Skeletal muscle satellite cell (primary cell): ENCODE data around the gene FOXJ1.
A peak's percentile ranks its signal among the peaks of the same experiment; 100 is the strongest.

Experiments
- H3K27me3 ChIP-seq: 2 replicates; pipeline ENCODE4 v1.7.0; 2013; ENCODE audit warnings: low read length; ENCODE audit not compliant: control insufficient read depth, insufficient read depth
- H3K36me3 ChIP-seq: 2 replicates; pipeline ENCODE4 v1.7.0; 2013; ENCODE audit warnings: mild to moderate bottlenecking, control low read depth, low read length; ENCODE audit not compliant: insufficient read depth
- H3K4me1 ChIP-seq: 2 replicates; pipeline ENCODE4 v1.7.0; 2013; ENCODE audit warnings: low read length; ENCODE audit not compliant: control insufficient read depth, insufficient read depth
- H3K4me2 ChIP-seq: 2 replicates; pipeline ENCODE4 v1.7.0; 2013; ENCODE audit warnings: mild to moderate bottlenecking, low read length
- H3K4me3 ChIP-seq: 2 replicates; pipeline ENCODE4 v1.7.0; 2013; ENCODE audit warnings: low read length
- H3K9ac ChIP-seq: 2 replicates; pipeline ENCODE4 v1.7.0; 2013; ENCODE audit warnings: mild to moderate bottlenecking, low read depth, low read length, moderate library complexity
- H3K9me3 ChIP-seq: replicated peaks from 2 replicates; pipeline ENCODE4 v1.7.0; 2013; ENCODE audit warnings: mild to moderate bottlenecking, control low read depth, low read length

The FOXJ1 gene

DNA sequence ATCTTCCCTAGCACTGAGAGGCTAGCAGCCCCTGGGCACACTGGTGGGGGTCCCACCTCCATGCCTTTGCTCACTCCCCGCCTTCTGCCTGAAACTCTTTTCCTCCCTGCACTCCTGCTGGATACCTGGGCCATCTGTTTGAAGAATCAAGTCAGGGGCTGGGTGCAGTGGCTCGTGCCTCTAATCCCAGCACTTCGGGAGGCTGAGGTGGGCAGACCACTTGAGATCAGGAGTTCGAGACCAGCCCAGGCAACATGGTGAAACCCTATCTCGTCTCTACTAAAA lies 15.7 kb downstream of the FOXJ1 start:
- no peak overlapping the region for H3K4me2 ChIP-seq
- no peaks in the 10 kb centered on the region for H3K9me3 ChIP-seq
- no peak overlapping the region for H3K4me3 ChIP-seq
- peaks cover 22% of the 10 kb centered on the region for H3K27me3 ChIP-seq
- no peak overlapping the region for H3K9ac ChIP-seq
- no peaks in the 10 kb centered on the region for H3K36me3 ChIP-seq
- H3K4me1 ChIP-seq: peaks cover 7% of the 10 kb centered on the region

DNA sequence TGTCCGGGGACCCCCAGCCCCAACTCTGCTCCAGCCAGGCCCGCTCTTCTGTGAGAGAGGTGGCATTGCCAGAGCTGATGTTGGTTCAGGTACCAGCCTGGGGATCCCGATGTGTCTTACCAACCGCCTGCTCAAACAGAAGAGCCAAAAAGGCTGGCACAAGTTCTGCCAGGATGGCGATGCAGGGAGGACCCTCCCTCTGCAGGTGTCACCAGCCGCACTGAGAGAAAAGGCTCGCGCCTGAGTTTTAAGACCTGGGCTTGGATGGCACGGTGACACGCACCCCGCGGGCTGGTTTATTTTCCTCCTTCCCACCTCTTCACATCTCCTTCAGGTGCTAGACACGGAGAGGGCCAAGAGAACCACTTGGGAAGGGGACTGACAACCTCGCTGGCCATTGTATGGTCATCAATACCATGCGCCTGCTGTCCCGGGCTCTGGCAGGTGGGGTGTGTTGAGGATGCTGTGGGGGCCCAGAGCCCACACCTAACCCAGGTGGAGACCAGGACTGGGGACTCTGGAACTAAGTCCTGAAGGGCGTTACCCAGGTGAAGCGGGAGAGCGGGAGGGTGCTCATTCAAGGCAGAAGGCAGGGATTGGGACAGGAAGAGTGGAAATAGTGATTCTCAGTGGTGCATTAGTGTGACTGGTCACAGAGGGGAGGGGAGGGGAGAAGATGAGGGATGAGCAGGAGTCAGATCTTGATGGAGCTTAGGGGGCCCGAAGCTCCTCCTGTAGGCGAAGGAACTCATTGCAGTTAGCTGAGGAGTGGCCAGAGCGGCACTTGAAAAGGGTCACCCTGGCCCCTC lies 16.3 kb downstream of the FOXJ1 start:
- Histone ChIP-seq H3K4me2 (no peak overlapping the region), H3K9ac (no peak overlapping the region)

DNA sequence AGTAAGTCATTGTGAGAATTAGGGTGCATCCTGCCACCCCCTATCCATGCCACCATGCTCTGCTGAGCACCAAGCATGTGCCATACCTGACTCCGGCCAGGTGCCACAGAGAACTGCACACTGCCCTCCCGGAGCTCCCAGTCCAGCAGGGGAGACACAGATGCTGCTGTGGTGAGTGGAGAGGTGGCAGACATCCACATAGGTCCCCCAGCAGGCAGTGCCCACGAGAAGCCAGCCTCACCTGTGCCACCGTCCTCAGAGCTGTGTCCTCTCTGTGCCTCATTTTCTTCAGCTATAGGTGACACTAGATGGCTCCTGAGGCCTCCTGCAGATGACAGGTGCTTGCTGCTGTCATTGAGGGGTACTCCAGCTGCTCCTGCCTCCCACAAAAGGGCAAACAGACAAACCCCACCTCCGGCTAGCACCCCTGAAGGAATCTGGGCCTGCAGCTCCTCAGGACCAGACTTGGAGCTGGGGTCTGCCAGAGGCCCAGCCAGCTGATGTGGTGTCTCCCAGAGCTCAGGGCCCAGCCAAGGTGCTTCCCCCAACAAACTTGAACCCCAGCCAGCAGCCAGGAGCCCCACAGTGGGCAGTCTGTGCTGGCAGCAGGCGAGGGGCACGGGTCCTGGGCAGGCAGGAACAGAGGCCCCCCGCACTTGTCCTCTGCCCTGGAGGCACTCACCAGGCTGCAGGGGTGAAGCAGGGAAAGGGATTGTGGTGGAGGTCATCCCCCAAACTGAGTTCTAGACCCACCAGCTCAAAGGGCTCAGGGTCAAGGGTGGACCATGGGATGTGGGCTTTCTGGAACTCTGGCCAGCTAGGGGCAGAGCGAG lies 17.1 kb downstream of the FOXJ1 start:
- Histone ChIP-seq H3K36me3 (no peaks in the 10 kb centered on the region), H3K4me2 (no peak overlapping the region), H3K4me3 (no peak overlapping the region), H3K4me1 (peaks cover 7% of the 10 kb centered on the region), H3K9ac (no peak overlapping the region), H3K27me3 (peaks cover 17% of the 10 kb centered on the region), H3K9me3 (no peaks in the 10 kb centered on the region)

More for the DNA sequence above, 16.3 kb downstream of the FOXJ1 start:
- H3K36me3 ChIP-seq: no peaks in the 10 kb centered on the region
- peaks cover 7% of the 10 kb centered on the region for H3K4me1 ChIP-seq
- no peak overlapping the region for H3K4me3 ChIP-seq
- no peaks in the 10 kb centered on the region for H3K9me3 ChIP-seq
- H3K27me3 ChIP-seq: peaks cover 17% of the 10 kb centered on the region

DNA sequence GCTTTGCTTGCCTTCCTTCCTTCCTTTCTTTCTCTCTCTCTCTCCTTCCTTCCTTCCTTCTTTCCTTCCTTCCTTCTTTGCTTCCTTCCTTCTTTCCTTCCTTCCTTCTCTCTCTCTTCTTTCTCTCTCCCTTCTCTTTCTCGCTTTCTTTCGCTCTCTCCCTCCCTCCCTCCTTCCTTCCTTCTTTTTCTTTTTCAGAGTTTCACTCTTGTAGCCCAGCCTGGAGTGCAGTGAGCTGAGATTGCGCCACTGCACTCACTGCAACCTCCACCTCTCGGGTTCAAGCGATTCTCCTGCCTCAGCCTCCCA lies 17.9 kb downstream of the FOXJ1 start:
- H3K27me3 ChIP-seq: peaks cover 14% of the 10 kb centered on the region
- H3K9me3 ChIP-seq: no peaks in the 10 kb centered on the region
- peaks cover 7% of the 10 kb centered on the region for H3K4me1 ChIP-seq
- H3K9ac ChIP-seq: no peak overlapping the region
- no peak overlapping the region for H3K4me2 ChIP-seq
- no peak overlapping the region for H3K4me3 ChIP-seq
- no peaks in the 10 kb centered on the region for H3K36me3 ChIP-seq

DNA sequence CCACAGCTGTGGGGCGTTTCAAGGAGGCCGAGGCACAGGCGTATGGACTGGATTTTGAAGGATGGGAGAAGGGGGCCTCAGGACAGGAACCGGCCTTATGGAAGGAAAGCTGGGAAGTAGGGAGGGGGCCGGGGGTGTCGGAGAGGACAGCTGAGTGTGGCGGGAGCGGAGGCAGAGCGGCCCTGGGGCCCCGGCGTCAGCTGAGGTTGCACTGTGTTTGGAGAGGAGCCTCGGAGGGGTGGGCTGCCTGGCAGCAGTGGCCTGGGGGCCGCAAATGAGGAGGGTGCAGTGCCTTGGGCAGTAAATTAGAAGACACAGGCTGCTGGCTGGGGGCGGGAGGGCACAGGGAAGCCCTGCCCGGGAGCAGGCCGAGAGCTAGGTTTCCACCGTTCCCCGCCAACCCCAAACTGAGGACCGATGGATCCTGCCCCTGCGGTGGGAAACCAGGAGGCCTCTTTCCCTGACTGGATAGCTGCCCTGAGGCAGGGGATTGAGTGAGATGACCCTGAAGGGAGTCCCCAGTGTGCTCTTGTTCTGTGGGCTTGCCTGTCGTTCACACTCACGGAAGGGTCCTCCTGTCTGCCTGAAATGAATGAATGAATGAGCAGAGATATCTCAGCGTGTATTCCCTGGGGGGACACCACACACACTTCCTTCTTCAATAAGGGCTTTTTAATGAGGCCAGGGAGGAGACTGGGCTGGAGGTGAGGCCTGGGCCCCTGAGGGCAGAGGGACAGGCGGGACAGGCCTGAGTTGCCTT lies 18.4 kb downstream of the FOXJ1 start:
- Histone ChIP-seq H3K4me3 (no peak overlapping the region), H3K27me3 (peaks cover 13% of the 10 kb centered on the region), H3K4me2 (no peak overlapping the region), H3K9ac (no peak overlapping the region), H3K9me3 (no peaks in the 10 kb centered on the region), H3K4me1 (peaks cover 7% of the 10 kb centered on the region), H3K36me3 (no peaks in the 10 kb centered on the region)

DNA sequence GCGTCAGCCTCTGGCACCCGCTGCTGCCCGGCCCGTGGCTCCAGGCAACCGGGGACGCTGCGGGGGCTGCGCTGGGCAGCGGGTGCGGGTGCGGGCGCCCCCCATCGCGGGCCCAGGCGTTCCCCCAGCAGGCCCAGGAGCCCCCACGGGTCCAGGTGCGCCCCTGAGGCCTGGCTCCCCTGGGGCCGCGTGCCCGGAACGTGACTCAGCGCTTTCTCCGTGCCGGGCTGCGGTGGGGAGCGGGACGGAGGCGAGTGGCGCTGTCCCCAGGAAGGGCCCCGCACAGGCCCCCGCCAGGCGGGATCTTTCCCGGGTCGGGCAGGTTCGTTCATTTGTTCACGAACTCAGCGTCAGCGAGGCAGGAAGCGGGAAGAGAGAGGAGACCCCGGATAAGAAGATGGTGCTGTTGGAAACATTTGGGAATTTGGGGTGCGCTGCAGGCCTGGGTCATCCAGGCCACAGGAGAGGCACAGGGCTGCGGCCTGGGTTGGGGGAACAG lies 19.1 kb downstream of the FOXJ1 start:
- peak overlapping the region; percentile 78 for H3K9ac ChIP-seq
- H3K9me3 ChIP-seq: no peaks in the 10 kb centered on the region
- peaks cover 10% of the 10 kb centered on the region for H3K27me3 ChIP-seq
- peak overlapping the region; percentile 56 for H3K4me3 ChIP-seq
- H3K36me3 ChIP-seq: no peaks in the 10 kb centered on the region
- peak overlapping the region; percentile 76 for H3K4me2 ChIP-seq
- H3K4me1 ChIP-seq: peaks cover 7% of the 10 kb centered on the region

DNA sequence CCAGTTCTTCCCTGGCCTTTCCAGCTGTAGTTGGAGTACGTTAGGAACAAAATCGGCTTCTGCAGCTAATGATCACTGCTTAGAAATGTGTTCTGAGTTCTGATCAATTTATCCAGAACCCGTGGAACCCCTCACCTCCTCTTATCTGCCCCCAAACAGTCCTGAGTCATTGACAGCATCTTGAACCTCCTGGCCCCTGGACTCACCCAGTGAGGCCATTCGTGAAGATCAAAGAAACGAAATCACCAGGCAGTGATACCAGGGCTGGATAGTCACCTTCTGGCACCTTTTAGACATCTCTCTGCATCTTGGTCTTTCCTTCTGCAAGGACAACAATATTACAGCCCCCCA lies 20.4 kb downstream of the FOXJ1 start:
- peaks cover 6% of the 10 kb centered on the region for H3K27me3 ChIP-seq
- no peaks in the 10 kb centered on the region for H3K36me3 ChIP-seq
- peaks cover 7% of the 10 kb centered on the region for H3K4me1 ChIP-seq
- H3K9me3 ChIP-seq: no peaks in the 10 kb centered on the region
- no peak overlapping the region for H3K9ac ChIP-seq
- H3K4me2 ChIP-seq: no peak overlapping the region
- no peak overlapping the region for H3K4me3 ChIP-seq

DNA sequence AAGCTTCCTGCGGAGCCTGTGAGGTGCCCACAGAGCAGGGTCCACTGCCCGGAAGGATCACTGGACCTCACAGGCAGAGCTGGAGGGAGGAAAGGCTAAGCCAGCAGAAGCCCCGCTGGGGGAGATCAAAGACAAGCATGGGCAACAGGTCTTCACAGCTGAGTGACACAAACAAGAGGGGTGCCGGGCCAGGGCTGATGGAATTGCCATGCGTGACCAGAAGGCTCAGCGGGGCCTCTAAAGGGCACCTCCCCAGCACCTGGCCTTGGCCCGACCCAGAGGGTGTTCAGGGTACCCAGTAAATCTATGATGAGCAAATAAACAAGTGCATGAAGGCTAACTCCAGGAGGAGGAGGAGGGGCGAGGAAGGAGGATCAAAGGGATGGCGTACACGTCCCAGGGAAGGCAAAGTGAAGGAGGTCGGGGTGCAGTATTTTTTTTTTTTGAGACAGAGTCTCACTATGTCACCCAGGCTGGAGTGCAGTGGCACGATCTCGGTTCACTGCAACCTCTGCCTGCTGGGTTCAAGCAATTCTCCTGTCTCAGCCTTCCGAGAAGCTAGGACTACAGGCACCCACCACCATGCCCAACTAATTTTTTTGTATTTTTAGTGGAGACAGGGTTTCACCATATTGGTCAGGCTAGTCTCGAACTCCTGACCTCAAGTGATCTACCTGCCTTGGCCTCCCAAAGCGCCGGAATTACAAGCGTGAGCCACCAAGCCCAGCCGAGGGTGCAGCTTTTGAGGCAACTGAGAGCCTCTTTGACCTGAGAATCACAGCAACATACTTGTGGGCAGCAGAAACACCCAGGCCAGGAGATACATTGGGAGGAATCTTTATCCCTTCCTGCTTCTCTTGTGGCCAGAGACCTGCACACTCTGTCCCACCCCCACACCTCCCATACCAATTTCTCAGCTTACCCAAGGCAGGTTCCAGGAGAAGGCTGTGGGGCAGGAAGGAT lies 21.4 kb downstream of the FOXJ1 start:
- no peaks in the 10 kb centered on the region for H3K9me3 ChIP-seq
- H3K4me1 ChIP-seq: peaks cover 7% of the 10 kb centered on the region
- H3K4me3 ChIP-seq: no peak overlapping the region
- H3K27me3 ChIP-seq: peaks cover 6% of the 10 kb centered on the region
- H3K9ac ChIP-seq: no peak overlapping the region
- H3K4me2 ChIP-seq: no peak overlapping the region
- no peaks in the 10 kb centered on the region for H3K36me3 ChIP-seq

DNA sequence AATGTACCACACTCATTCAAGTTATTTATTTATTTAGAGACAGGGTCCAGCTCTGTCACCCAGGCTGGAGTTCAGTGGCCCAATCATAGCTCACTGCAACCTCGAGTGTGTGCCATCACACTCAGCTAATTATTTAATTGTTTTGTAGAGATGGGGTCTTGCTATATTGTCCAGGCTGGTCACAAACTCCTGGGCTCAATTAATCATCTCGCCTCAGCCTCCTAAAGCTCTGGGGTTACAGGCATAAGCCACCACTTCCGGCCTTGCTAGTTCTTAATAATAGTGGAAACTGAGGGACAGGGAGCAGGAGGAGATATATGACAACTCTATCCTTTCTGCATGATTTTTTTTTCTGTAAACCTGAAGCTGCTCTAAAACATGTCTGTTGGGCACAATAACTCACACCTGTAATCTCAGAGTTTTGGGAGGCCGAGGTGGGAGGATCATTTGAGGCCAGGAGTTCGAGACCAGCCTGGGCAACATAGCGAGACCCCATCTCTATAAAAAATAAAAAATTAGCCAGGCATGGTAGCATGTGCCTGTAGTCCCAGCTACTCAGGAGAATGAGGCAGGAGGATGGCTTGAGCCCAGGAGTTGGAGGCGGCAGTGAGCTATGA lies 25.8 kb downstream of the FOXJ1 start:
- no peaks in the 10 kb centered on the region for H3K9me3 ChIP-seq

DNA sequence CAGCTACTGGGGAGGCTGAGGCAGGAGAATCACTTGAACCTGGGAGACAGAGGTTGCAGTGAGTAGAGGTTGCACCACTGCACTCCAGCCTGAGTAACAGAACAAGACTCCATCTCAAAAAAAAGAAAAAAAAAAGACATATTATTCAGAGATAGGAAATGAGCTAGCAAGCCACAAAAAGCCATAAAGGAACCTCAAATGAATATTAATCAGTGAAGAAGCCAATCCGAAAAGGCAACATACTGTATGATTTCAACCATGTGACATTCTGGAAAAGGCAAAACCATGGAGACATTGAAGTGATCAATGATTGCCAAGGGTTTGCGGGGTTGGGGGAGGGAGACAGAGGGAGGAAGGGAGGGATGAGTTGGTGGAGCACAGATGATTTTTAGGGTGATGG lies 29.1 kb downstream of the FOXJ1 start:
- no peaks in the 10 kb centered on the region for H3K27me3 ChIP-seq
- no peaks in the 10 kb centered on the region for H3K9me3 ChIP-seq
- no peak overlapping the region for H3K9ac ChIP-seq
- no peak overlapping the region for H3K4me2 ChIP-seq
- H3K4me3 ChIP-seq: no peak overlapping the region
- no peaks in the 10 kb centered on the region for H3K4me1 ChIP-seq
- H3K36me3 ChIP-seq: no peaks in the 10 kb centered on the region

More for the DNA sequence above, 25.8 kb downstream of the FOXJ1 start:
- Histone ChIP-seq H3K9ac (no peak overlapping the region), H3K4me1 (no peaks in the 10 kb centered on the region), H3K4me3 (no peak overlapping the region), H3K4me2 (no peak overlapping the region), H3K36me3 (no peaks in the 10 kb centered on the region), H3K27me3 (no peaks in the 10 kb centered on the region)
